GM12878 (cell line): ENCODE results near the gene SPOP. TPM values are rescaled to one million over a fixed set of nuclear protein-coding genes. Genes with fewer than 3 reads are reported as not detected.
A peak's percentile ranks its signal among the peaks of the same experiment; 100 is the strongest.

Source experiments
- ASH2L ChIP-seq: fragments of 300-600, 200-600 bp; sonication (generic); IDR thresholded peaks from 2 replicates; pipeline ENCODE4 v1.6.1; 2017; ENCODE audit warnings: low read depth, mild to moderate bottlenecking, borderline replicate concordance
- CEBPB ChIP-seq, 2 experiments: fragments of 150-350 bp in 1 of 2; IDR thresholded peaks; 2 replicates each; pipeline ENCODE4 v1.6.1; 2012 to 2014; ENCODE audit warnings: low read depth in 2 of 2, low read length in 2 of 2, borderline replicate concordance in 1 of 2, inconsistent platforms in 1 of 2
- CEBPZ ChIP-seq: fragments of 150-350 bp; IDR thresholded peaks from 2 replicates; pipeline ENCODE4 v1.6.1; 2016; ENCODE audit warnings: low read depth, low read length
- CHD4 ChIP-seq: fragments of 200-600 bp; sonication (generic); IDR thresholded peaks from 2 replicates; pipeline ENCODE4 v1.6.1; 2016; ENCODE audit warnings: mild to moderate bottlenecking
- E4F1 ChIP-seq: fragments of 450-650 bp; IDR thresholded peaks from 2 replicates; pipeline ENCODE4 v1.6.1; 2018; ENCODE audit warnings: borderline replicate concordance, mild to moderate bottlenecking; ENCODE audit not compliant: partially characterized antibody
- ESRRA ChIP-seq: IDR thresholded peaks from 2 replicates; pipeline ENCODE4 v1.6.1; 2012; ENCODE audit warnings: mild to moderate bottlenecking, low read length, improper control_type of control experiment
- HCFC1 ChIP-seq: fragments of 150-350 bp; IDR thresholded peaks from 2 replicates; pipeline ENCODE4 v1.6.1; 2014; ENCODE audit warnings: low read length
- JUNB ChIP-seq: IDR thresholded peaks from 2 replicates; pipeline ENCODE4 v1.6.1; 2016; ENCODE audit warnings: antibody characterized with exemption, mild to moderate bottlenecking
- MAX ChIP-seq: IDR thresholded peaks from 2 replicates; pipeline ENCODE4 v1.6.1; 2012; ENCODE audit warnings: low read depth, low read length, improper control_type of control experiment
- MXI1 ChIP-seq: fragments of 150-350 bp; IDR thresholded peaks from 2 replicates; pipeline ENCODE4 v1.6.1; 2011; ENCODE audit warnings: low read depth, mild to moderate bottlenecking, inconsistent platforms, low read length, improper control_type of control experiment
- NR2F1 ChIP-seq: fragments of 450-650 bp; conservative IDR thresholded peaks from 2 replicates; pipeline ENCODE4 v1.6.1; 2017; ENCODE audit warnings: mild to moderate bottlenecking
- POLR2A ChIP-seq: IDR thresholded peaks from 2 replicates; pipeline ENCODE4 v1.6.1; 2011; ENCODE audit warnings: low read depth, mild to moderate bottlenecking, low read length
- RB1 ChIP-seq: fragments of 450-650 bp; formaldehyde crosslinking; IDR thresholded peaks from 2 replicates; pipeline ENCODE4 v1.6.1; 2017; ENCODE audit warnings: mild to moderate bottlenecking, borderline replicate concordance
- RUNX3 ChIP-seq: IDR thresholded peaks from 2 replicates; pipeline ENCODE4 v1.6.1; 2012; ENCODE audit warnings: low read length, inconsistent platforms
- SIX5 ChIP-seq: IDR thresholded peaks from 2 replicates; pipeline ENCODE4 v1.6.1; 2011; ENCODE audit warnings: mild to moderate bottlenecking, low read depth, low read length, moderate library complexity; ENCODE audit not compliant: severe bottlenecking
- SMC3 ChIP-seq: IDR thresholded peaks from 2 replicates; pipeline ENCODE4 v1.6.1; 2011; ENCODE audit warnings: low read length, improper control_type of control experiment, borderline replicate concordance
- STAT3 ChIP-seq: IDR thresholded peaks from 2 replicates; pipeline ENCODE4 v1.6.1; 2011; ENCODE audit warnings: low read depth, low read length, improper control_type of control experiment
- TBL1XR1 ChIP-seq: IDR thresholded peaks from 2 replicates; pipeline ENCODE4 v1.6.1; 2012; ENCODE audit warnings: low read depth, low read length, improper control_type of control experiment
- TCF3 ChIP-seq: IDR thresholded peaks from 2 replicates; pipeline ENCODE4 v1.6.1; 2012; ENCODE audit warnings: low read depth, mild to moderate bottlenecking, low read length, borderline replicate concordance; ENCODE audit not compliant: insufficient read depth
- USF1 ChIP-seq: IDR thresholded peaks from 2 replicates; pipeline ENCODE4 v1.6.1; 2011; ENCODE audit warnings: borderline replicate concordance, low read depth, mild to moderate bottlenecking, moderate library complexity, mixed read lengths, low read length; ENCODE audit not compliant: insufficient read depth; ENCODE audit errors: extremely low read length
- YBX1 ChIP-seq: fragments of 450-650 bp; IDR thresholded peaks from 2 replicates; pipeline ENCODE4 v1.6.1; 2016; ENCODE audit warnings: antibody characterized with exemption
- ZZZ3 ChIP-seq: IDR thresholded peaks from 2 replicates; pipeline ENCODE4 v1.6.1; 2011; ENCODE audit warnings: low read depth; ENCODE audit not compliant: control insufficient read depth, insufficient read length
- polyA plus RNA-seq, 11 experiments: library from polyadenylated mRNA; depleted of rRNA in 4 of 11; unstranded in 6 of 11; stranded (reverse) in 5 of 11; fragments of >200 nt; fragmentation: Nextera tagmentation in 4 of 11; fragmentation: Illumina TruSeq in 1 of 11; extraction: Ambion mirVana in 4 of 11; extraction: Trizol in 1 of 11; gene quantifications; 1 replicate in 1 of 11; 2 replicates in 10 of 11; pipeline versions ENCODE4 v1.2.1 to v1.2.3, GENCODE V29; 2011 to 2016; ENCODE audit warnings: inconsistent platforms in 2 of 11, missing spikeins in 2 of 11, low read depth in 1 of 11
- total RNA-seq, 4 experiments: library from RNA; depleted of rRNA in 3 of 4; stranded (reverse); fragments of >200 nt in 3 of 4; fragmentation: Illumina TruSeq in 1 of 4; extraction: Trizol in 1 of 4; gene quantifications; 2 replicates each; pipeline versions ENCODE4 v1.2.1 to v1.2.3, GENCODE V29; 2013 to 2021

Gene SPOP
- total and polyA plus RNA-seq, 10 of the 15 experiments (the other 5 are each of a cell fraction or from before 2014, with no cell fraction given): 35.1 to 80.4 (median 44.7) TPM

- peak; percentile 93 for TF ChIP-seq POLR2A
- TF ChIP-seq MAX: peak; percentile 85
- TF ChIP-seq NR2F1: 0 out of 2 replicates have a peak, but pooled peaks have one; percentile 39
- TF ChIP-seq USF1: peak; percentile 23
- TF ChIP-seq ESRRA: no peak
- peak; percentile 87 for TF ChIP-seq SMC3
- no peak for TF ChIP-seq YBX1
- TF ChIP-seq TBL1XR1: no peak
- no peak for TF ChIP-seq TCF3
- peak; percentile 89; the same call in 1 of the 2 replicates for TF ChIP-seq RB1
- no peak; the same call in 1 of the 2 replicates for TF ChIP-seq MXI1
- peak; percentile 78 for TF ChIP-seq HCFC1
- TF ChIP-seq CHD4: no peak
- TF ChIP-seq SIX5: peak; percentile 28
- TF ChIP-seq CEBPZ: no peak; the same call in 1 of the 2 replicates
- TF ChIP-seq CEBPB (IDR thresholded peaks at IDR 0.05; ENCODE audit: borderline replicate concordance in 1 of 2, low read depth in 2 of 2, low read length in 2 of 2): no peak
- peak; percentile 66 for TF ChIP-seq RUNX3
- TF ChIP-seq JUNB: peak; percentile 22; the same call in 1 of the 2 replicates
- TF ChIP-seq ZZZ3: no peak
- TF ChIP-seq STAT3: no peak
- peak; percentile 87; the same call in 1 of the 2 replicates for TF ChIP-seq ASH2L
- TF ChIP-seq E4F1: peak; percentile 93
Observed at GRCh38 chr17:49707608-49708514, 30.0 kb upstream of the SPOP start, which contains the start of gene SLC35B1 (continued).
